T-cell (primary cell): ENCODE results near the gene VPS13D. TPM values are rescaled to one million over a fixed set of nuclear protein-coding genes. Genes with fewer than 3 reads are reported as not detected.
"Not testable (repeated sequence)": the region's sequence is repeated elsewhere in the genome, so short reads cannot be mapped to it uniquely, and the experiment has no call there.

ENCODE experiments used
- ATAC-seq, 4 experiments: fragments of 200-7000 bp in 3 of 4; fragments of 150-1000 bp in 1 of 4; cut with Tn5 transposase; replicated peaks in 1 of 4; 1 replicate in 3 of 4; 2 replicates in 1 of 4; pipeline ENCODE4 v1.10.0; 2021; ENCODE audit warnings: moderate library complexity in 3 of 4, mild to moderate bottlenecking in 2 of 4, moderate number of reproducible peaks in 1 of 4
- CTCF ChIA-PET, 2 donors: fragments of 300-600 bp; sonication (Branson Sonifier 250); formaldehyde crosslinking; loops; one replicate each; lab custom pipeline; 2022; ENCODE audit warnings: antibody characterized with exemption in 2 of 2; lab: Charles Lee
- POLR2A ChIA-PET, 2 donors: fragments of 300-600 bp; sonication (Branson Sonifier 250); formaldehyde crosslinking; loops; one replicate each; lab custom pipeline; 2022; ENCODE audit warnings: antibody characterized with exemption in 2 of 2; lab: Charles Lee
- DNase-seq, 35 experiments: peaks; one replicate each; pipeline versions ENCODE4 v3.0.0 to v3.0.0-alpha.2; 2013 to 2023
- H3K27ac ChIP-seq: one replicate; pipeline ENCODE4 v1.5.1; 2013; ENCODE audit warnings: low read length
- H3K27me3 ChIP-seq, 2 experiments: replicated peaks in 1 of 2; 1 replicate in 1 of 2; 2 replicates in 1 of 2; pipeline versions ENCODE4 v1.6.1 to v1.7.0; 2013; ENCODE audit warnings: low read length in 1 of 2, mixed read lengths in 1 of 2; ENCODE audit not compliant: control insufficient read depth in 2 of 2, insufficient read depth in 2 of 2; ENCODE audit errors: extremely low read depth in 1 of 2
- H3K36me3 ChIP-seq, 2 donors: 1 replicate in 1 of 2; 2 replicates in 1 of 2; pipeline versions ENCODE4 v1.6.1 to v1.7.0; 2013; ENCODE audit warnings: low read length in 1 of 2; ENCODE audit not compliant: control insufficient read depth in 2 of 2, insufficient read depth in 1 of 2; ENCODE audit errors: extremely low read depth in 1 of 2
- H3K4me1 ChIP-seq, 2 experiments: 1 replicate in 1 of 2; 2 replicates in 1 of 2; pipeline versions ENCODE4 v1.6.1 to v1.7.0; 2013; ENCODE audit warnings: low read length in 2 of 2, mixed read lengths in 1 of 2; ENCODE audit not compliant: insufficient read depth in 2 of 2, control insufficient read depth in 1 of 2; ENCODE audit errors: extremely low read depth in 1 of 2
- H3K4me3 ChIP-seq, 2 donors: 1 replicate in 1 of 2; 2 replicates in 1 of 2; pipeline versions ENCODE4 v1.5.1 to v1.7.0; 2013; ENCODE audit warnings: mild to moderate bottlenecking in 2 of 2, low read length in 1 of 2, moderate library complexity in 1 of 2; ENCODE audit not compliant: control insufficient read depth in 1 of 2; ENCODE audit errors: extremely low read depth in 1 of 2
- H3K9me3 ChIP-seq: 2 replicates; pipeline ENCODE4 v1.7.0; 2013
- H3K27ac Mint-ChIP-seq, 2 donors: one replicate each; pipeline ENCODE4 v1.8.0; 2020 to 2021; ENCODE audit warnings: mild to moderate bottlenecking in 2 of 2, mixed read lengths in 2 of 2
- H3K27me3 Mint-ChIP-seq, 2 donors: one replicate each; pipeline ENCODE4 v1.8.0; 2021 to 2022; ENCODE audit warnings: mixed read lengths in 2 of 2
- H3K36me3 Mint-ChIP-seq: one replicate; pipeline ENCODE4 v1.8.0; 2021; ENCODE audit warnings: mixed read lengths
- H3K4me1 Mint-ChIP-seq, 3 donors: one replicate each; pipeline ENCODE4 v1.8.0; 2020 to 2022; ENCODE audit warnings: mixed read lengths in 3 of 3, mild to moderate bottlenecking in 1 of 3
- H3K4me3 Mint-ChIP-seq, 3 donors: one replicate each; pipeline ENCODE4 v1.8.0; 2020 to 2022; ENCODE audit warnings: mild to moderate bottlenecking in 3 of 3, mixed read lengths in 3 of 3, moderate library complexity in 3 of 3
- H3K9me3 Mint-ChIP-seq, 3 donors: one replicate each; pipeline ENCODE4 v1.8.0; 2020 to 2022; ENCODE audit warnings: mixed read lengths in 3 of 3
- WGBS: methylation state at CpG from one replicate; pipeline ENCODE4 v1.1.5; 2013; ENCODE audit warnings: missing lambda C conversion rate; ENCODE audit not compliant: insufficient coverage; 5-methylcytosine and 5-hydroxymethylcytosine counted together
- total RNA-seq, 35 experiments: library from RNA in 6 of 35; stranded (reverse) in 6 of 35; fragments of 120-200 nt in 1 of 35; gene quantifications; one replicate each; pipeline versions ENCODE4 v1.2.1 to v1.2.4 and lab custom pipeline; 2013 to 2026

Gene VPS13D
- total RNA-seq, 5 donors from 2014 or later (not counting 1 experiment from before 2014, with no cell fraction given): 73.5 to 85.9 (median 75.8) TPM

GRCh38 chr1:12521096-12521495 is 291.3 kb downstream of the VPS13D start:
- no peak for ATAC-seq
- H3K4me1 Mint-ChIP-seq: peaks cover 9 to 35% (median 14%) of the 10 kb centered on the region in 3 donors
- no peaks in the 10 kb centered on the region for H3K27me3 ChIP-seq
- no peak overlapping the region for H3K4me3 Mint-ChIP-seq
- peaks cover 14% of the 10 kb centered on the region for H3K36me3 Mint-ChIP-seq
- no peaks in the 10 kb centered on the region for H3K27me3 Mint-ChIP-seq
- peaks cover 0 to 4% (median 0%) of the 10 kb centered on the region in 3 donors for H3K9me3 Mint-ChIP-seq
- no peaks in the 10 kb centered on the region for H3K9me3 ChIP-seq
- no peak overlapping the region for H3K27ac Mint-ChIP-seq
- no peak for DNase-seq
- no peak overlapping the region for H3K4me3 ChIP-seq
- no peaks in the 10 kb centered on the region for H3K36me3 ChIP-seq
- peaks cover 0 to 7% of the 10 kb centered on the region in 2 experiments for H3K4me1 ChIP-seq
- CTCF ChIA-PET: no interaction called here
- WGBS: no CpG with 5 or more reads among the region's 5 CpGs
- no peak overlapping the region for H3K27ac ChIP-seq
- POLR2A ChIA-PET: no interaction called here

- ATAC-seq: not testable (repeated sequence)
Measured at GRCh38 chr1:12522780-12523179, 292.9 kb downstream of the VPS13D start.

GRCh38 chr1:12524266-12524665 is 294.4 kb downstream of the VPS13D start:
- Histone ChIP-seq H3K27me3 (no peaks in the 10 kb centered on the region), H3K36me3 (no peaks in the 10 kb centered on the region), H3K4me3 (no peak overlapping the region), H3K4me1 (no peaks in the 10 kb centered on the region), H3K9me3 (no peaks in the 10 kb centered on the region), H3K27ac (no peak overlapping the region)
- no peak overlapping the region for H3K4me3 Mint-ChIP-seq
- DNase-seq (no peak), ATAC-seq (no peak)
- H3K4me1 Mint-ChIP-seq: peaks cover 2 to 19% (median 6%) of the 10 kb centered on the region in 3 donors
- peaks cover 6% of the 10 kb centered on the region for H3K36me3 Mint-ChIP-seq
- CTCF ChIA-PET: no interaction called here
- H3K27me3 Mint-ChIP-seq: no peaks in the 10 kb centered on the region
- POLR2A ChIA-PET: no interaction called here
- peaks cover 0 to 4% (median 0%) of the 10 kb centered on the region in 3 donors for H3K9me3 Mint-ChIP-seq
- H3K27ac Mint-ChIP-seq: peak overlapping the region; percentile 15 to 16
- no CpG with 5 or more reads among the region's 2 CpGs for WGBS

More at GRCh38 chr1:12522780-12523179, 292.9 kb downstream of the VPS13D start:
- no CpG with 5 or more reads among the region's 9 CpGs for WGBS
- DNase-seq, H3K27me3 ChIP-seq, H3K36me3 Mint-ChIP-seq, H3K4me3 Mint-ChIP-seq, H3K4me1 ChIP-seq, POLR2A ChIA-PET, H3K36me3 ChIP-seq, H3K27ac Mint-ChIP-seq, H3K9me3 ChIP-seq, H3K27ac ChIP-seq, H3K9me3 Mint-ChIP-seq, H3K4me3 ChIP-seq, CTCF ChIA-PET, H3K27me3 Mint-ChIP-seq: not testable (repeated sequence)
- peaks cover 5 to 24% (median 9%) of the 10 kb centered on the region in 3 donors for H3K4me1 Mint-ChIP-seq

- 90% methylated on average over 8 of the region's 13 CpGs for WGBS
- H3K9me3 Mint-ChIP-seq: peaks cover 0 to 4% (median 0%) of the 10 kb centered on the region in 3 donors
- no peak for DNase-seq
- POLR2A ChIA-PET: no interaction called here
- no peaks in the 10 kb centered on the region for H3K27me3 Mint-ChIP-seq
- Histone ChIP-seq H3K4me1 (peaks cover 0 to 4% of the 10 kb centered on the region in 2 experiments), H3K36me3 (no peaks in the 10 kb centered on the region), H3K27ac (no peak overlapping the region), H3K9me3 (no peaks in the 10 kb centered on the region), H3K27me3 (no peaks in the 10 kb centered on the region), H3K4me3 (no peak overlapping the region)
- H3K36me3 Mint-ChIP-seq: no peaks in the 10 kb centered on the region
- peak overlapping the region in 1 of 2 donors; percentile 52 for H3K27ac Mint-ChIP-seq
- CTCF ChIA-PET: no interaction called here
- peaks cover 10 to 20% (median 12%) of the 10 kb centered on the region in 3 donors for H3K4me1 Mint-ChIP-seq
- ATAC-seq: no peak
- H3K4me3 Mint-ChIP-seq: no peak overlapping the region
Measured at GRCh38 chr1:12525311-12526181, 295.7 kb downstream of the VPS13D start.

GRCh38 chr1:12527564-12527963 is 297.7 kb downstream of the VPS13D start:
- Mint-ChIP-seq H3K27me3 (no peaks in the 10 kb centered on the region), H3K36me3 (peaks cover 4% of the 10 kb centered on the region), H3K27ac (no peak overlapping the region), H3K4me1 (peaks cover 10 to 29% (median 15%) of the 10 kb centered on the region in 3 donors), H3K9me3 (peaks cover 0 to 4% (median 0%) of the 10 kb centered on the region in 3 donors), H3K4me3 (no peak overlapping the region)
- 93% methylated on average over 14 of the region's 16 CpGs for WGBS
- H3K9me3 ChIP-seq: no peaks in the 10 kb centered on the region
- no peaks in the 10 kb centered on the region for H3K36me3 ChIP-seq
- CTCF ChIA-PET: no interaction called here
- POLR2A ChIA-PET: no interaction called here
- H3K4me1 ChIP-seq: peaks cover 0 to 4% of the 10 kb centered on the region in 2 experiments
- no peaks in the 10 kb centered on the region for H3K27me3 ChIP-seq
- DNase-seq (no peak), ATAC-seq (no peak)
- H3K27ac ChIP-seq: no peak overlapping the region
- H3K4me3 ChIP-seq: no peak overlapping the region

GRCh38 chr1:12528021-12528852 is 298.4 kb downstream of the VPS13D start:
- H3K36me3 ChIP-seq: no peaks in the 10 kb centered on the region
- POLR2A ChIA-PET: no interaction called here
- ATAC-seq: no peak
- CTCF ChIA-PET: interaction anchor here in 1 of 2 donors (0.6 kb wide), 1 partner anchor 20 kb away, joined by 3 read pairs; no protein-coding TSS in a partner anchor
- H3K4me1 ChIP-seq: peaks cover 0 to 4% of the 10 kb centered on the region in 2 experiments
- Mint-ChIP-seq H3K36me3 (peaks cover 7% of the 10 kb centered on the region), H3K4me1 (peaks cover 10 to 30% (median 15%) of the 10 kb centered on the region in 3 donors), H3K9me3 (peaks cover 0 to 4% (median 0%) of the 10 kb centered on the region in 3 donors), H3K4me3 (no peak overlapping the region), H3K27ac (no peak overlapping the region), H3K27me3 (no peaks in the 10 kb centered on the region)
- H3K9me3 ChIP-seq: no peaks in the 10 kb centered on the region
- no peaks in the 10 kb centered on the region for H3K27me3 ChIP-seq
- no peak overlapping the region for H3K4me3 ChIP-seq
- no peak overlapping the region for H3K27ac ChIP-seq
- no peak for DNase-seq
- WGBS: 84% methylated on average over 19 of the region's 24 CpGs
